ENCODE results near the gene SEM1. TPM values are rescaled to one million over a fixed set of nuclear protein-coding genes. Genes with fewer than 3 reads are reported as not detected.
"Not testable (repeated sequence)": the region's sequence is repeated elsewhere in the genome, so short reads cannot be mapped to it uniquely, and the experiment has no call there.

SEM1 gene
- total RNA-seq, 2 donors from 2014 or later, result 15.1 to 33.1 TPM

- no peak overlapping the region for H3K27ac ChIP-seq
- H3K4me3 ChIP-seq, result no peak overlapping the region
- H3K4me1 ChIP-seq, result no peaks in the 10 kb centered on the region
- DNase-seq (ENCODE audit: low spot score), result no peak
- no peak for TF ChIP-seq CTCF (IDR thresholded peaks at IDR 0.05)
- no peaks in the 10 kb centered on the region for H3K36me3 ChIP-seq
- H3K27me3 ChIP-seq, result no peaks in the 10 kb centered on the region
- H3K9me3 ChIP-seq, result peaks cover 0 to 3% of the 10 kb centered on the region in 2 donors
These were observed 60.9 kb downstream of the SEM1 start for GRCh38 chr7:96648784-96649183.

- no peak overlapping the region for H3K4me3 ChIP-seq
- no peak for TF ChIP-seq CTCF (IDR thresholded peaks at IDR 0.05)
- no peaks in the 10 kb centered on the region for H3K27me3 ChIP-seq
- H3K4me1 ChIP-seq, result no peaks in the 10 kb centered on the region
- H3K27ac ChIP-seq, result no peak overlapping the region
- peaks cover 0 to 3% of the 10 kb centered on the region in 2 donors for H3K9me3 ChIP-seq
- no peak for DNase-seq (ENCODE audit: low spot score)
- no peaks in the 10 kb centered on the region for H3K36me3 ChIP-seq
These were observed 61.9 kb downstream of the SEM1 start for GRCh38 chr7:96647733-96648132.

GRCh38 chr7:96645084-96645483, 64.6 kb downstream of the SEM1 start:
- H3K4me1 ChIP-seq, result no peaks in the 10 kb centered on the region
- H3K27ac ChIP-seq, result no peak overlapping the region
- H3K4me3 ChIP-seq, result no peak overlapping the region
- H3K36me3 ChIP-seq, result no peaks in the 10 kb centered on the region
- no peaks in the 10 kb centered on the region for H3K9me3 ChIP-seq
- no peaks in the 10 kb centered on the region for H3K27me3 ChIP-seq
- no peak for TF ChIP-seq CTCF (IDR thresholded peaks at IDR 0.05)
- no peak for DNase-seq (ENCODE audit: low spot score)

- DNase-seq (ENCODE audit: low spot score); H3K4me3 ChIP-seq; H3K4me1 ChIP-seq; H3K9me3 ChIP-seq; H3K27ac ChIP-seq; H3K36me3 ChIP-seq; H3K27me3 ChIP-seq: not testable (repeated sequence)
These were observed 66.2 kb downstream of the SEM1 start for GRCh38 chr7:96643436-96643835.

GRCh38 chr7:96640054-96640453, 69.6 kb downstream of the SEM1 start:
- no peak for DNase-seq (ENCODE audit: low spot score)
- H3K27ac ChIP-seq, result no peak overlapping the region
- TF ChIP-seq CTCF (IDR thresholded peaks at IDR 0.05), result no peak
- no peaks in the 10 kb centered on the region for H3K27me3 ChIP-seq
- no peaks in the 10 kb centered on the region for H3K36me3 ChIP-seq
- H3K4me3 ChIP-seq, result no peak overlapping the region
- peaks cover 0 to 12% of the 10 kb centered on the region in 2 donors for H3K4me1 ChIP-seq
- H3K9me3 ChIP-seq, result no peaks in the 10 kb centered on the region
